GM23338 (cell line): ENCODE data around the gene UGCG. TPM values are rescaled to one million over a fixed set of nuclear protein-coding genes. Genes with fewer than 3 reads are reported as not detected.

Source experiments
- ATAC-seq: fragments of 200-7000 bp; cut with Tn5 transposase; 3 replicates; pipeline ENCODE4 v1.9.1; 2020
- DNase-seq: peaks from one replicate; pipeline ENCODE4 v3.0.0-alpha.2; 2015; ENCODE audit warnings: low spot score
- H2AFZ ChIP-seq: fragments of 200-600 bp; sonication (generic); 2 replicates; pipeline ENCODE4 v1.8.0; 2016; ENCODE audit warnings: antibody characterized with exemption, mild to moderate bottlenecking, moderate library complexity
- H3F3A ChIP-seq: fragments of 200-600 bp; sonication (generic); replicated peaks from 2 replicates; pipeline ENCODE4 v1.8.0; 2017; ENCODE audit warnings: antibody characterized with exemption, mixed run types, low read depth
- H3K27ac ChIP-seq: fragments of 200-600 bp; sonication (generic); 2 replicates; pipeline ENCODE4 v1.6.1; 2016; ENCODE audit warnings: low read depth
- H3K27me3 ChIP-seq: fragments of 200-600 bp; sonication (generic); 2 replicates; pipeline ENCODE4 v1.8.0; 2016; ENCODE audit warnings: mild to moderate bottlenecking, mixed run types, moderate library complexity; ENCODE audit not compliant: insufficient read depth
- H3K36me3 ChIP-seq: fragments of 200-600 bp; sonication (generic); 2 replicates; pipeline ENCODE4 v1.8.0; 2016; ENCODE audit warnings: mild to moderate bottlenecking; ENCODE audit not compliant: insufficient read depth
- H3K4me1 ChIP-seq: fragments of 200-600 bp; sonication (generic); 2 replicates; pipeline ENCODE4 v1.8.0; 2016; ENCODE audit warnings: mild to moderate bottlenecking, moderate library complexity; ENCODE audit not compliant: insufficient read depth
- H3K4me2 ChIP-seq: fragments of 200-600 bp; sonication (generic); 2 replicates; pipeline ENCODE4 v1.7.1; 2017; ENCODE audit warnings: mixed run types
- H3K4me3 ChIP-seq: fragments of 200-600 bp; sonication (generic); 2 replicates; pipeline ENCODE4 v1.6.1; 2016; ENCODE audit warnings: mixed run types
- H3K79me2 ChIP-seq: fragments of 200-600 bp; sonication (generic); replicated peaks from 2 replicates; pipeline ENCODE4 v1.8.0; 2017; ENCODE audit warnings: mild to moderate bottlenecking; ENCODE audit not compliant: insufficient read depth
- H3K9me2 ChIP-seq: fragments of 200-600 bp; sonication (generic); 2 replicates; pipeline ENCODE4 v1.8.0; 2017; ENCODE audit not compliant: insufficient read depth
- H4K20me1 ChIP-seq: fragments of 200-600 bp; sonication (generic); replicated peaks from 2 replicates; pipeline ENCODE4 v1.8.0; 2017; ENCODE audit warnings: mild to moderate bottlenecking; ENCODE audit not compliant: insufficient read depth
- H3K27ac Mint-ChIP-seq: 2 replicates; pipeline ENCODE4 v1.8.0; 2020; ENCODE audit warnings: inconsistent platforms, mild to moderate bottlenecking, moderate library complexity, mixed read lengths
- H3K27me3 Mint-ChIP-seq: 3 replicates; pipeline ENCODE4 v1.8.0; 2022; ENCODE audit warnings: low read depth, mild to moderate bottlenecking, moderate library complexity, mixed read lengths, inconsistent platforms; ENCODE audit not compliant: insufficient read depth, poor library complexity
- H3K36me3 Mint-ChIP-seq: 3 replicates; pipeline ENCODE4 v1.8.0; 2021; ENCODE audit warnings: low read depth, mild to moderate bottlenecking, inconsistent platforms, moderate library complexity, mixed read lengths
- H3K4me1 Mint-ChIP-seq: 3 replicates; pipeline ENCODE4 v1.8.0; 2020; ENCODE audit warnings: mild to moderate bottlenecking, inconsistent platforms, mixed read lengths
- H3K4me3 Mint-ChIP-seq: 3 replicates; pipeline ENCODE4 v1.8.0; 2021; ENCODE audit warnings: moderate library complexity, mild to moderate bottlenecking, inconsistent platforms, mixed read lengths
- H3K9me3 Mint-ChIP-seq: 3 replicates; pipeline ENCODE4 v1.8.0; 2020; ENCODE audit warnings: moderate library complexity, mild to moderate bottlenecking, inconsistent platforms, mixed read lengths
- CREB1 ChIP-seq: fragments of 250-450 bp; sonication (Bioruptor Pico); IDR thresholded peaks from 2 replicates; pipeline ENCODE4 v1.5.0; 2020; ENCODE audit warnings: low read depth, mild to moderate bottlenecking, moderate library complexity
- ETS1 ChIP-seq: IDR thresholded peaks from 2 replicates; pipeline ENCODE4 v1.6.1; 2016; ENCODE audit warnings: antibody characterized with exemption
- EZH2 ChIP-seq: fragments of 200-600 bp; sonication (generic); IDR thresholded peaks from one replicate; pipeline ENCODE4 v1.8.0; 2017; ENCODE audit warnings: antibody characterized with exemption, mild to moderate bottlenecking, low read depth; ENCODE audit not compliant: unreplicated experiment
- POLR2AphosphoS5 ChIP-seq: IDR thresholded peaks from 2 replicates; pipeline ENCODE4 v1.6.1; 2016; ENCODE audit warnings: antibody characterized with exemption, low read depth
- REST ChIP-seq: IDR thresholded peaks from one replicate; pipeline ENCODE4 v1.6.1; 2018; ENCODE audit warnings: antibody characterized with exemption; ENCODE audit not compliant: unreplicated experiment
- STAT1 ChIP-seq: IDR thresholded peaks from one replicate; pipeline ENCODE4 v1.6.1; 2016; ENCODE audit warnings: antibody characterized with exemption; ENCODE audit not compliant: unreplicated experiment
- ZNF114 ChIP-seq: fragments of 250-450 bp; sonication (Bioruptor Pico); IDR thresholded peaks from 2 replicates; pipeline ENCODE4 v1.5.0; 2020; ENCODE audit warnings: mild to moderate bottlenecking, moderate library complexity
- ZNF331 ChIP-seq: fragments of 250-450 bp; sonication (Bioruptor Pico); IDR thresholded peaks from 2 replicates; pipeline ENCODE4 v1.5.0; 2020; ENCODE audit warnings: low read depth, mild to moderate bottlenecking, moderate library complexity
- ZNF462 ChIP-seq: fragments of 250-450 bp; sonication (Bioruptor Pico); IDR thresholded peaks from 2 replicates; pipeline ENCODE4 v1.5.0; 2020; ENCODE audit warnings: mild to moderate bottlenecking, moderate library complexity
- polyA plus RNA-seq: library from polyadenylated mRNA; unstranded; fragments of >200 nt; fragmentation: Nextera tagmentation; extraction: Ambion mirVana; gene quantifications from 2 replicates; pipeline ENCODE4 v1.2.1, GENCODE V29; 2016
- total RNA-seq: library from RNA; depleted of rRNA; stranded (reverse); fragments of >200 nt; shearing (Covaris generic); gene quantifications from 2 replicates; pipeline ENCODE4 v1.2.3, GENCODE V29; 2014

UGCG gene
- total and polyA plus RNA-seq, 2 experiments from 2014 or later = 30.4 to 44.9 TPM

- H4K20me1 ChIP-seq = no peaks in the 10 kb centered on the region
- no peak for DNase-seq
- H3K27ac ChIP-seq = no peak overlapping the region
- Mint-ChIP-seq H3K4me3 (no peak overlapping the region), H3K27ac (no peak overlapping the region), H3K27me3 (peaks cover 6% of the 10 kb centered on the region), H3K36me3 (no peaks in the 10 kb centered on the region), H3K4me1 (0 out of 3 replicates have a peak, but pooled peaks cover 1% of the 10 kb centered on the region), H3K9me3 (no peaks in the 10 kb centered on the region)
- TF ChIP-seq REST (no peak), ETS1 (no peak), EZH2 (no peak), POLR2AphosphoS5 (no peak), ZNF331 (no peak), CREB1 (CRISPR knock-in tag) (no peak), ZNF114 (CRISPR knock-in tag) (no peak), STAT1 (no peak), ZNF462 (no peak)
- H3K36me3 ChIP-seq = no peaks in the 10 kb centered on the region
- no peak overlapping the region for H3K4me2 ChIP-seq
- H3K79me2 ChIP-seq = no peaks in the 10 kb centered on the region
- H3F3A ChIP-seq = no peaks in the 10 kb centered on the region
- H3K27me3 ChIP-seq = no peaks in the 10 kb centered on the region
- no peaks in the 10 kb centered on the region for H3K4me1 ChIP-seq
- no peak overlapping the region for H2AFZ ChIP-seq
- no peak for ATAC-seq
- H3K4me3 ChIP-seq = no peak overlapping the region
- H3K9me2 ChIP-seq = no peaks in the 10 kb centered on the region
Measured at GRCh38 chr9:111943746-111944145, 47.1 kb downstream of the UGCG start.
